ENCODE results near the gene NPM1.

DNA sequence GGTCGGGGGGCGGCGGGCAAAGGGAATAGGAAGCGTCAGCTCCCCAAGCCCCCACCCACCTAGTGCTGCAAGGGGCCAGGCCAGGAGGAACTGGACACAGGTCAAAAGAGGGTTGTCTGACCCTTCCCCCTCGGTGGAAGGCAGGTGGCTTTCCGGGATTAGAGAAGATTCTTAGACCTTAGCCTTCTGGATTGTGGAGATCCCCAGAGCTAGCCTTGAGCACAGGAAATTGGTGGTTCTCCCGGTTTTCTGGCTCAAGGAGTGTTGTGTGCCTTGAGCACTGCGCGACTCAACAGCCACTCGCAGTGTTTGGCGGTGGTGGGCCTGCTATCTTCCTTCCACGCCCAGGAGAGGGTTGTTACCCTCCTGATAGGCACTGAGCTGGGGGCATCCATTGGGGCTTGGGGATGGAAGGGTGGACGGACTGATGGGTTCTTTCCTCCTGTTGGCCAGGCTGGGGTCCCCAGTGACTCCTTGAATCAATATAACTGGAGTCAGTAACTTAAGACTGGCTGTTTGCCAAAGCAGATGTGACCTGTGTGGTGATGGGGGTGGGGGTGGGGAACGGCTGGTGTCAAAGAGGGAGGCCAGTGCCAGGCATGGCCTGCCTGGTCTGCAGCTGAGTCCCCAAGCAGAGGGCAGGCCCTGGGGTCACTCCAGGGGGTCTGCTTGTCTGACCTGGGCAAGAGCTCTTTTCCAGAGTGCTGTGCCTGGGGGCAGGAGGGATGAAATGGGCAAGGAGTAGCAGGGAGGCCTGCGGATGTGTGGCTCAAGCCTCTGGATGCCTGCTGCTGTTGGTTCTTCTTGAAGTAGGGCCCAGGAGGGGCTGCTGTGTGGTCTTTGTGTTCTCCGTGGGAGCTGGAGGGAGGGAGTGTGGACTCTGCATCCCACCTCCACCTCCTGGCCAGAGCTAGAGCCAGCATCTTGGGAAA lies 33.9 kb downstream of the NPM1 start:
- TF ChIP-seq, protein P1, sequence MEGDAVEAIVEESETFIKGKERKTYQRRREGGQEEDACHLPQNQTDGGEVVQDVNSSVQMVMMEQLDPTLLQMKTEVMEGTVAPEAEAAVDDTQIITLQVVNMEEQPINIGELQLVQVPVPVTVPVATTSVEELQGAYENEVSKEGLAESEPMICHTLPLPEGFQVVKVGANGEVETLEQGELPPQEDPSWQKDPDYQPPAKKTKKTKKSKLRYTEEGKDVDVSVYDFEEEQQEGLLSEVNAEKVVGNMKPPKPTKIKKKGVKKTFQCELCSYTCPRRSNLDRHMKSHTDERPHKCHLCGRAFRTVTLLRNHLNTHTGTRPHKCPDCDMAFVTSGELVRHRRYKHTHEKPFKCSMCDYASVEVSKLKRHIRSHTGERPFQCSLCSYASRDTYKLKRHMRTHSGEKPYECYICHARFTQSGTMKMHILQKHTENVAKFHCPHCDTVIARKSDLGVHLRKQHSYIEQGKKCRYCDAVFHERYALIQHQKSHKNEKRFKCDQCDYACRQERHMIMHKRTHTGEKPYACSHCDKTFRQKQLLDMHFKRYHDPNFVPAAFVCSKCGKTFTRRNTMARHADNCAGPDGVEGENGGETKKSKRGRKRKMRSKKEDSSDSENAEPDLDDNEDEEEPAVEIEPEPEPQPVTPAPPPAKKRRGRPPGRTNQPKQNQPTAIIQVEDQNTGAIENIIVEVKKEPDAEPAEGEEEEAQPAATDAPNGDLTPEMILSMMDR (IDR thresholded peaks at IDR 0.05): no peak
- no peak for TF ChIP-seq POLR2A (IDR thresholded peaks at IDR 0.05)

Data from gastroesophageal sphincter (tissue), 3 donors.